PFSK-1 (cell line): ENCODE results near the gene IDI2.

Experiments
- FOXP2 ChIP-seq: optimal IDR thresholded peaks from 2 replicates; pipeline ENCODE3; 2011; ENCODE audit warnings: borderline replicate concordance, control low read depth, inconsistent platforms; ENCODE audit not compliant: insufficient read depth; ENCODE audit errors: extremely low read length, extremely low read depth
- POLR2AphosphoS5 ChIP-seq: IDR thresholded peaks from 2 replicates; pipeline ENCODE4 v1.6.1; 2012; ENCODE audit warnings: low read depth, mild to moderate bottlenecking, control low read depth, low read length, moderate library complexity
- REST ChIP-seq, 2 experiments: IDR thresholded peaks; 2 replicates each; pipeline versions ENCODE4 v1.6.1 to v1.8.0; 2011 to 2012; ENCODE audit warnings: low read depth in 2 of 2, low read length in 2 of 2, control low read depth in 1 of 2, inconsistent platforms in 1 of 2, mild to moderate bottlenecking in 1 of 2, moderate library complexity in 1 of 2; ENCODE audit not compliant: insufficient read depth in 1 of 2
- SIN3A ChIP-seq: IDR thresholded peaks from 2 replicates; pipeline ENCODE4 v1.6.1; 2012; ENCODE audit warnings: mild to moderate bottlenecking, low read length, moderate library complexity, borderline replicate concordance; ENCODE audit not compliant: insufficient read depth
- TAF1 ChIP-seq: IDR thresholded peaks from 2 replicates; pipeline ENCODE4 v1.6.1; 2012; ENCODE audit warnings: low read length, control low read depth, borderline replicate concordance; ENCODE audit not compliant: insufficient read depth

IDI2 gene

GRCh38 chr10:987620-987869, 38.1 kb downstream of the IDI2 start:
- TF ChIP-seq FOXP2 (no peak), REST (IDR thresholded peaks at IDR 0.05; ENCODE audit: insufficient read depth in 1 of 2, low read depth in 2 of 2, low read length in 2 of 2) (no peak), POLR2AphosphoS5 (no peak), TAF1 (no peak), SIN3A (no peak)

GRCh38 chr10:986881-987619, 38.6 kb downstream of the IDI2 start:
- no peak for TF ChIP-seq REST (IDR thresholded peaks at IDR 0.05; ENCODE audit: insufficient read depth in 1 of 2, low read depth in 2 of 2, low read length in 2 of 2)
- TF ChIP-seq POLR2AphosphoS5, result no peak; the same call in 1 of the 2 replicates

DNA sequence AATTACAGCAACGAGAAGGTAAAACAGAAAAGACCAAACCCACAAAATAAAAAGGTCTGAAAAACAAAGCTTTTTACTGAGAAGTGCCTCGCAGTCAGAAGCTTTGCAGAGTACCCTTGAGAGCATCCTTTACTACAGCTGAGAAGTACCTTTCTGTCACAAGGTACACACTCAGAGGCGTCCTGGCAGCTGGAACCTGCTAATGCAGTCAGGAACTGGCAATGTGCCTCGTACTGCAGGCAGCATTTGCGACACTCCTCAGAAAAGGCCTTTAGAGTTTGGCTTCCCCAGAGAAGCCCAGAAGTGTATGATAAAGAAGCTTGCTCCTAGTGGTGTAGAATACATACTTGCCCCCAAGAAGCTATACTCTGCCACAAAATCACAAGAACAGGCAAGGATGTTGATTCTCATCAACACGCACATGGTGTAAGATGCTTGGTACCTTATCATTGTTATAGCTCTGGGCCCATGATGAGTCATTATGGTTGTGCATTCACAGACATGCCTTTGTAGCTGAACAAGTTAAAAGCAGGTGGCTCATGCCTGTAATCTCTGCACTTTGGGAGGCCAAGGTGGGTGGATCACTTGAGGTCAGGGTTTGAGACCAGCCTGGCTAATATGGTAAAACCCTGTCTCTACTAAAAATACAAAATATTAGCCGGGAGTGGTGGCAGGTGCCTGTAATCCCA, 39.4 kb downstream of the IDI2 start:
- TF ChIP-seq TAF1 (no peak), SIN3A (no peak), POLR2AphosphoS5 (no peak), REST (IDR thresholded peaks at IDR 0.05; ENCODE audit: insufficient read depth in 1 of 2, low read depth in 2 of 2, low read length in 2 of 2) (no peak), FOXP2 (no peak)

DNA sequence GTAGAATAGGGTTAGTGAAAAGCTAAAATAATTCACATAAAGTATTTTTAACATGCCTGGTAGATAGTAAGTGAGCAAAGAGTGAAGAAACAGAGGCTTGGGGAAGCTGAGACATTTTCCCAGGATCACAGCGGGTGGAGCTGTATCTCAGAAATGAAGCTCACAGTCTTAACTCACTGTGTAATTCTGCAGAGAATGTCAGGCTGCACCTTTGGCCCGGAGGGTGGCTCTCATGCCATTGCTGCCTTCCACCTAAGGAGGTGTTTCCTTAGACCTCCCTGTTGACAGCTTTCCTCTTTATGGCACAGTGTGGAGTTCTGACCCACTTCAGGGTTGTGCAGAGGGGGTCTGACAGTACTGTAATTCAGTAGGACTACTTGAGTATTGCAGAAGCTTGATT, 40.3 kb downstream of the IDI2 start:
- TF ChIP-seq REST (IDR thresholded peaks at IDR 0.05; ENCODE audit: insufficient read depth in 1 of 2, low read depth in 2 of 2, low read length in 2 of 2) (no peak), TAF1 (no peak), SIN3A (no peak), POLR2AphosphoS5 (no peak), FOXP2 (no peak)
